Body of pancreas (tissue), 4 donors: ENCODE data around the gene SAMD3. TPM values are rescaled to one million over a fixed set of nuclear protein-coding genes. Genes with fewer than 3 reads are reported as not detected.
"Not testable (repeated sequence)": the region's sequence is repeated elsewhere in the genome, so short reads cannot be mapped to it uniquely, and the experiment has no call there.

Experiments used
- ATAC-seq: fragments of 150-250 bp; one replicate; pipeline ENCODE4 v1.9.1; 2016
- DNase-seq, 4 donors: peaks; one replicate each; pipeline ENCODE4 v3.0.0-alpha.2; 2019
- H3K27ac ChIP-seq, 4 donors: fragments of 200-600 bp; sonication (generic); 1 replicate in 3 of 4; 2 replicates in 1 of 4; pipeline versions ENCODE4 v1.5.1 to v1.6.1; 2016 to 2019; ENCODE audit warnings: mild to moderate bottlenecking in 1 of 4, mixed read lengths in 1 of 4, moderate library complexity in 1 of 4
- H3K27me3 ChIP-seq, 2 donors: fragments of 200-600 bp; sonication (generic); one replicate each; pipeline ENCODE4 v1.6.0; 2016; ENCODE audit warnings: mild to moderate bottlenecking in 1 of 2
- H3K36me3 ChIP-seq, 2 donors: fragments of 200-600 bp; sonication (generic); replicated peaks in 1 of 2; 2 replicates each; pipeline ENCODE4 v1.5.1; 2016; ENCODE audit warnings: low read depth in 2 of 2; ENCODE audit not compliant: insufficient read depth in 1 of 2
- H3K4me1 ChIP-seq: fragments of 200-600 bp; sonication (generic); one replicate; pipeline ENCODE4 v1.6.0; 2016
- H3K4me3 ChIP-seq, 2 donors: fragments of 200-600 bp; sonication (generic); 1 replicate in 1 of 2; 2 replicates in 1 of 2; pipeline ENCODE4 v1.5.1; 2016 to 2019
- H3K9me3 ChIP-seq, 3 donors: fragments of 200-600 bp; sonication (generic); 1 replicate in 2 of 3; 2 replicates in 1 of 3; pipeline ENCODE4 v1.5.1; 2016
- POLR2A ChIP-seq, 3 donors: fragments of 450-650 bp; IDR thresholded peaks; one replicate each; pipeline ENCODE4 v1.6.1; 2016; ENCODE audit warnings: antibody characterized with exemption in 3 of 3, mild to moderate bottlenecking in 2 of 3
- WGBS, 2 donors: methylation state at CpG; one replicate each; pipeline ENCODE4 v1.1.5; 2017; 5-methylcytosine and 5-hydroxymethylcytosine counted together
- intact Hi-C: fragments of 100-400 bp; cut with DNase I; formaldehyde crosslinking; loops from one replicate; pipeline ENCODE4 v1.15.1; 2023
- total RNA-seq, 2 donors: library from RNA; depleted of rRNA; stranded (reverse); fragments of >200 nt; gene quantifications; one replicate each; pipeline ENCODE4 v1.1.0, GENCODE V29; 2016
- TF ChIP-seq, protein P1 (sequence below), 7 experiments: fragments of 450-650 bp in 4 of 7; fragments of 200-600 bp in 3 of 7; sonication (generic) in 3 of 7; IDR thresholded peaks; one replicate each; pipeline ENCODE4 v1.5.1; 2016 to 2019; ENCODE audit warnings: antibody characterized with exemption in 7 of 7

SAMD3 gene
- total RNA-seq, 2 donors from 2014 or later: 0.52 to 20.4 TPM

DNA sequence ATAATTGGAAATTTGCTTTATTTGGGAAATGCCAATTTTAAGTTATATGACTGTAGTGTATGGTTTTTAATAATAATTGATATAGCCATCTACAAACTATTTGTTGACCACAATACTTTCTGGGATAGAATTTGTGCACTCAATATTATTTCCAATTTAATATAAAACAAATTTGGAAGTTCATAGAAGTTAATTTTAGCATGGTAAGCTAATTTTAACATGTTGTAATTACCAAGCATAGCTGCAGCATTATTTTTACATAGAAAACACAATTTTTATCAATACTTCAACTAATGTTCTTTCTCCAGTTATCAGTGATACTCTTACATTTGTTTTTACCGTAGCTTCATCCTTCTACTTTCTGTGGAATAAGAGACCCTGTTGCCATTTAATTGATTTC lies 103.5 kb downstream of the SAMD3 start:
- no peak for TF ChIP-seq POLR2A (IDR thresholded peaks at IDR 0.05)
- TF ChIP-seq, protein P1, sequence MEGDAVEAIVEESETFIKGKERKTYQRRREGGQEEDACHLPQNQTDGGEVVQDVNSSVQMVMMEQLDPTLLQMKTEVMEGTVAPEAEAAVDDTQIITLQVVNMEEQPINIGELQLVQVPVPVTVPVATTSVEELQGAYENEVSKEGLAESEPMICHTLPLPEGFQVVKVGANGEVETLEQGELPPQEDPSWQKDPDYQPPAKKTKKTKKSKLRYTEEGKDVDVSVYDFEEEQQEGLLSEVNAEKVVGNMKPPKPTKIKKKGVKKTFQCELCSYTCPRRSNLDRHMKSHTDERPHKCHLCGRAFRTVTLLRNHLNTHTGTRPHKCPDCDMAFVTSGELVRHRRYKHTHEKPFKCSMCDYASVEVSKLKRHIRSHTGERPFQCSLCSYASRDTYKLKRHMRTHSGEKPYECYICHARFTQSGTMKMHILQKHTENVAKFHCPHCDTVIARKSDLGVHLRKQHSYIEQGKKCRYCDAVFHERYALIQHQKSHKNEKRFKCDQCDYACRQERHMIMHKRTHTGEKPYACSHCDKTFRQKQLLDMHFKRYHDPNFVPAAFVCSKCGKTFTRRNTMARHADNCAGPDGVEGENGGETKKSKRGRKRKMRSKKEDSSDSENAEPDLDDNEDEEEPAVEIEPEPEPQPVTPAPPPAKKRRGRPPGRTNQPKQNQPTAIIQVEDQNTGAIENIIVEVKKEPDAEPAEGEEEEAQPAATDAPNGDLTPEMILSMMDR (IDR thresholded peaks at IDR 0.05): no peak
- 92 to 98% methylated on average over 1 of the region's 1 CpG for WGBS, 2 donors
- intact Hi-C loops: no loop called here
- no peak overlapping the region for H3K4me3 ChIP-seq
- H3K27ac ChIP-seq: no peak overlapping the region
- ATAC-seq (no peak), DNase-seq (no peak)
- no peaks in the 10 kb centered on the region for H3K4me1 ChIP-seq
- no peaks in the 10 kb centered on the region for H3K27me3 ChIP-seq
- H3K36me3 ChIP-seq: no peaks in the 10 kb centered on the region
- no peaks in the 10 kb centered on the region for H3K9me3 ChIP-seq

DNA sequence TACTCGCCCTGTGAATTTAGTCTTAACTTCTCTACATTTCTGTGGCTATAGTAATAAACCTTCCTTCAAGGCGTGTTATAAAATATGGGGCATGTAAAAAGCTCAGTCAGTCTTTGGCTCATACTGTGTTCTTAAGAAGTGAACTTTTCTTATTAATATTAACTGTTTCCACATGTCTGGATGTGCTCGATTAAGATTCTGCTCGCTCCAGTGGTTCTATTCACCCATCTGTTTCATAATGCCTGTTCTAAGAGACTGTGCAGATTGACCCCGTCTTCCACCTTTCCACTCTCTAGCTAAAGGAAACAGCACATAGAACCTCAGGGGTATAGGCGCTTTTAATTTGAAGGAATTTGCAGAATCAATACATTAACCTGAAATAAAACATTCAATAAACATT lies 104.5 kb downstream of the SAMD3 start:
- no peak for ATAC-seq
- no peaks in the 10 kb centered on the region for H3K9me3 ChIP-seq
- 87 to 89% methylated on average over 6 of the region's 6 CpGs for WGBS, 2 donors
- intact Hi-C loops: no loop called here
- H3K4me3 ChIP-seq: no peak overlapping the region
- H3K27me3 ChIP-seq: no peaks in the 10 kb centered on the region
- no peak for DNase-seq
- TF ChIP-seq, protein P1 (IDR thresholded peaks at IDR 0.05): no peak
- no peak for TF ChIP-seq POLR2A (IDR thresholded peaks at IDR 0.05)
- no peak overlapping the region for H3K27ac ChIP-seq
- H3K4me1 ChIP-seq: no peaks in the 10 kb centered on the region
- H3K36me3 ChIP-seq: no peaks in the 10 kb centered on the region

DNA sequence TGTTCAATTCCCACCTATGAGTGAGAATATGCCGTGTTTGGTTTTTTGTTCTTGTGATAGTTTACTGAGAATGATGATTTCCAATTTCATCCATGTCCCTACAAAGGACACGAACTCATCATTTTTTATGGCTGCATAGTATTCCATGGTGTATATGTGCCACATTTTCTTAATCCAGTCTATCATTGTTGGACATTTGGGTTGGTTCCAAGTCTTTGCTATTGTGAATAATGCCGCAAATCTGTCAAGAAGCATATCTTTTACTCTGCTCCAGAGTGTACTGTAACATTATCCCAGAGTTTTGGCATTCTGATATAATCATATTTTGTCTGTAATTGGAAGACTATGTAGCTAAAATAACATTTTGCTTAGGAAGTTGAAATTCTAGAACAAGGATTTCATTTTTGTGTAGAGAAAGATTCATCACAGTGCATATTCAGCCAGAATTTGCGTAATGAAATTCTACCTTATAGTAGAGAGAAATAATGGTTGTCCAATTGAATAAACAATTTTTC lies 105.5 kb downstream of the SAMD3 start:
- H3K4me3 ChIP-seq, H3K9me3 ChIP-seq, H3K36me3 ChIP-seq, H3K4me1 ChIP-seq, intact Hi-C loops, H3K27me3 ChIP-seq, DNase-seq, H3K27ac ChIP-seq, ATAC-seq: not testable (repeated sequence)
- 95 to 98% methylated on average over 2 to 3 of the region's 4 CpGs for WGBS, 2 donors

DNA sequence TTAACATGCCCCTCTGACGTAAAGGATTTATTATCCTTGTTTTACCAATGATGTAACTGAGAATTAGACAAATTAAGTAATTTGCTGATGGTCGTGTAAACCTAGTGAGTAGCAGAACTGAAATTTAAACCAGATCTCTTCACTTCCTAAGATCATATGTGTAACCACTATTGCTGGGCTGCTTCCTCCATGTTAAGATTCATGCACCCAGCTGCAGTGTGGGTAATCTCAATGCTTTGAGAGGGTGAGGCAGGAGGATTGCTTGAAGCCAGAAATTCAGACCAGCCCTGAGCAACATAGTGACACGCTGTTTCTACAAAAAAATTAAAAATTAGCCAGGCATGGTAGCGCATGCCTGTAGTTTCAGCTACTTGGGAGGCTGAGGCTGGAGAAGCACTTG lies 106.5 kb downstream of the SAMD3 start:
- Histone ChIP-seq H3K9me3 (no peaks in the 10 kb centered on the region), H3K27me3 (no peaks in the 10 kb centered on the region), H3K27ac (no peak overlapping the region), H3K36me3 (no peaks in the 10 kb centered on the region), H3K4me1 (no peaks in the 10 kb centered on the region), H3K4me3 (no peak overlapping the region)
- DNase-seq: no peak
- 81 to 88% methylated on average over 4 of the region's 4 CpGs for WGBS, 2 donors
- TF ChIP-seq, protein P1 (IDR thresholded peaks at IDR 0.05): no peak
- no peak for TF ChIP-seq POLR2A (IDR thresholded peaks at IDR 0.05)
- intact Hi-C loops: no loop called here
- ATAC-seq: no peak

DNA sequence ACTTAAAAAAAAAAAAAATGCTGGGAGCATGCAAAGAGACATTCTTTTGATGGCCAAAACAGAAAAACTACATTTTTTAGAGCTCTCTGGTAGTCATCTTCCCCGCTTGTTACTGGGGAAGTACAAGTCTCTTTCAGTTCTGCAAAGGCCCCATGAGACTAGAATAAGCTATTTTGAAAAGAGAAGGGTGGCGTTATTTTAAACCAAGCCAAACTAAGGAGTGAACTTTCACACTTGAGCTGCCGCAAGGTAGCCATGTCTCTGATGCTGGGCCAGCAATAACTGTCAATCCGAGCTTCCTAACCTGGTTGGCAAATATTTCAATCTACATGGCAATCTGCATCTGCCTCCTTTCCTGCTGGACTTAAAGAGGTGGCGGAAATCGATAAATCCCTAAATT lies 107.7 kb downstream of the SAMD3 start:
- WGBS, 2 donors: 82 to 90% methylated on average over 6 of the region's 6 CpGs
- Histone ChIP-seq H3K9me3 (no peaks in the 10 kb centered on the region), H3K4me1 (no peaks in the 10 kb centered on the region), H3K27me3 (no peaks in the 10 kb centered on the region), H3K27ac (no peak overlapping the region), H3K36me3 (no peaks in the 10 kb centered on the region), H3K4me3 (no peak overlapping the region)
- no peak for ATAC-seq
- intact Hi-C loops: no loop called here
- no peak for TF ChIP-seq POLR2A (IDR thresholded peaks at IDR 0.05)
- TF ChIP-seq, protein P1 (IDR thresholded peaks at IDR 0.05): no peak
- no peak for DNase-seq
